Natural killer cell (primary cell): ENCODE data around the gene SIPA1L3. TPM values are rescaled to one million over a fixed set of nuclear protein-coding genes. Genes with fewer than 3 reads are reported as not detected.

Source experiments
- ATAC-seq, 3 donors: fragments of 150-1000 bp in 2 of 3; fragments of 200-7000 bp in 1 of 3; cut with Tn5 transposase; 1 replicate in 1 of 3; 2 replicates in 2 of 3; pipeline ENCODE4 v1.10.0; 2021; ENCODE audit warnings: mild to moderate bottlenecking in 2 of 3, moderate library complexity in 2 of 3
- DNase-seq, 2 donors: peaks; one replicate each; pipeline versions ENCODE4 v3.0.0 to v3.0.0-alpha.2; 2013 to 2021; ENCODE audit warnings: mixed read lengths in 1 of 2
- H3K27ac ChIP-seq: one replicate; pipeline ENCODE4 v1.5.1; 2013; ENCODE audit warnings: mild to moderate bottlenecking, low read length
- H3K27me3 ChIP-seq: one replicate; pipeline ENCODE4 v1.6.1; 2013; ENCODE audit warnings: low read length; ENCODE audit not compliant: control insufficient read depth, insufficient read depth
- H3K36me3 ChIP-seq: one replicate; pipeline ENCODE4 v1.6.1; 2013; ENCODE audit warnings: low read length; ENCODE audit not compliant: control insufficient read depth, insufficient read depth
- H3K4me1 ChIP-seq: one replicate; pipeline ENCODE4 v1.6.1; 2013; ENCODE audit warnings: low read length; ENCODE audit not compliant: control insufficient read depth, insufficient read depth
- H3K4me3 ChIP-seq: one replicate; pipeline ENCODE4 v1.5.1; 2013; ENCODE audit warnings: low read length
- H3K9me3 ChIP-seq: one replicate; pipeline ENCODE4 v1.6.1; 2013; ENCODE audit warnings: low read length; ENCODE audit not compliant: control insufficient read depth, insufficient read depth
- H3K27ac Mint-ChIP-seq, 2 donors: one replicate each; pipeline ENCODE4 v1.8.0; 2022; ENCODE audit warnings: mild to moderate bottlenecking in 2 of 2, mixed read lengths in 2 of 2, moderate library complexity in 1 of 2
- H3K27me3 Mint-ChIP-seq, 2 donors: one replicate each; pipeline ENCODE4 v1.8.0; 2022; ENCODE audit warnings: low read depth in 2 of 2, mixed read lengths in 2 of 2
- H3K36me3 Mint-ChIP-seq: one replicate; pipeline ENCODE4 v1.8.0; 2022; ENCODE audit warnings: mixed read lengths
- H3K4me1 Mint-ChIP-seq, 2 donors: one replicate each; pipeline ENCODE4 v1.8.0; 2022; ENCODE audit warnings: mixed read lengths in 2 of 2
- H3K4me3 Mint-ChIP-seq: one replicate; pipeline ENCODE4 v1.8.0; 2022; ENCODE audit warnings: mild to moderate bottlenecking, moderate library complexity, mixed read lengths
- H3K9me3 Mint-ChIP-seq, 2 donors: one replicate each; pipeline ENCODE4 v1.8.0; 2022; ENCODE audit warnings: mixed read lengths in 2 of 2
- WGBS: methylation state at CpG from one replicate; pipeline ENCODE4 v1.1.7; 2013; ENCODE audit warnings: missing lambda C conversion rate; ENCODE audit not compliant: insufficient coverage; 5-methylcytosine and 5-hydroxymethylcytosine counted together
- intact Hi-C: fragments of 100-400 bp; cut with micrococcal nuclease; formaldehyde crosslinking; loops from one replicate; pipeline ENCODE4 v1.14.2; 2022
- total RNA-seq, 4 donors: library from RNA; stranded (reverse); fragments of 120-200 nt in 1 of 4; gene quantifications; one replicate each; pipeline versions ENCODE4 v1.2.3 to v1.2.4, GENCODE V29; 2013 to 2022
- TF ChIP-seq, protein P1 (sequence below): fragments of 200-600 bp; IDR thresholded peaks from one replicate; pipeline ENCODE4 v1.8.0; 2022; ENCODE audit warnings: antibody characterized with exemption

Gene SIPA1L3
- total RNA-seq, 3 donors from 2014 or later (not counting 1 experiment from before 2014, with no cell fraction given) = 34.4 to 35.8 (median 35.4) TPM

DNA sequence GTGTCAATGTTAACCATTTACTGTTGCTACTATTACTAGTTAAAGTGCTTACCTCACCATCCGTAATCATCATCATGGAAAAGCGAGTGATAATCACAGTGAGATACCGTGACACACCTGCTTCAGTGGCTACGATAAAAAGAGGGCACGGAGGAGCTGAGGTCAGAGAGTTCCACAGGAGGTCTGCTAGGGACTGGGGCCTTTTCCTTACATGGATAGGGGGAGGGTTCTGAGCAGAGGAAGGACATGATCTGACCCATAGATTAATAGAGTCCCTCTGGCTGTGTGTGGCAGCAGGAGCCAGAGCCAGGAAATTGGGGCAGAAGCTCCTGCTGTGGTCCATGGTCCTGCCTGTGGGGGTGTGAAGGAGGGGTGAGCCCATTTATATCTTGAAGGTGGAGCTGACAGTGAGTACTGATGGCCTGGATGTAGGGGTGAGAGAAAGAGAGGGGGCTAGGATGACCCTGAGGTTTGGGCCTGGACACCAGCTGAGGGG, 136.7 kb downstream of the SIPA1L3 start:
- intact Hi-C loops = no loop called here
- no peaks in the 10 kb centered on the region for H3K9me3 Mint-ChIP-seq
- H3K27ac Mint-ChIP-seq = peak overlapping the region in 1 of 2 donors; percentile 42
- H3K27me3 ChIP-seq = no peaks in the 10 kb centered on the region
- peaks cover 34% of the 10 kb centered on the region for H3K4me1 ChIP-seq
- ATAC-seq = no peak
- no peaks in the 10 kb centered on the region for H3K9me3 ChIP-seq
- H3K4me3 Mint-ChIP-seq = no peak overlapping the region
- H3K4me3 ChIP-seq = no peak overlapping the region
- no peaks in the 10 kb centered on the region for H3K36me3 Mint-ChIP-seq
- H3K27me3 Mint-ChIP-seq = no peaks in the 10 kb centered on the region
- no peaks in the 10 kb centered on the region for H3K36me3 ChIP-seq
- 99% methylated on average over 5 of the region's 5 CpGs for WGBS
- DNase-seq = no peak
- TF ChIP-seq, protein P1, sequence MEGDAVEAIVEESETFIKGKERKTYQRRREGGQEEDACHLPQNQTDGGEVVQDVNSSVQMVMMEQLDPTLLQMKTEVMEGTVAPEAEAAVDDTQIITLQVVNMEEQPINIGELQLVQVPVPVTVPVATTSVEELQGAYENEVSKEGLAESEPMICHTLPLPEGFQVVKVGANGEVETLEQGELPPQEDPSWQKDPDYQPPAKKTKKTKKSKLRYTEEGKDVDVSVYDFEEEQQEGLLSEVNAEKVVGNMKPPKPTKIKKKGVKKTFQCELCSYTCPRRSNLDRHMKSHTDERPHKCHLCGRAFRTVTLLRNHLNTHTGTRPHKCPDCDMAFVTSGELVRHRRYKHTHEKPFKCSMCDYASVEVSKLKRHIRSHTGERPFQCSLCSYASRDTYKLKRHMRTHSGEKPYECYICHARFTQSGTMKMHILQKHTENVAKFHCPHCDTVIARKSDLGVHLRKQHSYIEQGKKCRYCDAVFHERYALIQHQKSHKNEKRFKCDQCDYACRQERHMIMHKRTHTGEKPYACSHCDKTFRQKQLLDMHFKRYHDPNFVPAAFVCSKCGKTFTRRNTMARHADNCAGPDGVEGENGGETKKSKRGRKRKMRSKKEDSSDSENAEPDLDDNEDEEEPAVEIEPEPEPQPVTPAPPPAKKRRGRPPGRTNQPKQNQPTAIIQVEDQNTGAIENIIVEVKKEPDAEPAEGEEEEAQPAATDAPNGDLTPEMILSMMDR = no peak
- H3K4me1 Mint-ChIP-seq = peaks cover 18 to 37% of the 10 kb centered on the region in 2 donors
- no peak overlapping the region for H3K27ac ChIP-seq

- Histone ChIP-seq H3K9me3 (no peaks in the 10 kb centered on the region), H3K4me1 (peaks cover 42% of the 10 kb centered on the region), H3K27me3 (no peaks in the 10 kb centered on the region), H3K4me3 (no peak overlapping the region), H3K27ac (no peak overlapping the region), H3K36me3 (no peaks in the 10 kb centered on the region)
- Mint-ChIP-seq H3K36me3 (no peaks in the 10 kb centered on the region), H3K4me1 (peaks cover 26 to 45% of the 10 kb centered on the region in 2 donors), H3K4me3 (no peak overlapping the region), H3K27me3 (no peaks in the 10 kb centered on the region), H3K9me3 (no peaks in the 10 kb centered on the region), H3K27ac (peak overlapping the region in 1 of 2 donors; percentile 42)
- DNase-seq (no peak), ATAC-seq (no peak)
- TF ChIP-seq, protein P1 = no peak
- intact Hi-C loops = no loop called here
- WGBS = 96% methylated on average over 16 of the region's 16 CpGs
Measured at GRCh38 chr19:38044267-38045111, 137.5 kb downstream of the SIPA1L3 start.

- 82% methylated on average over 14 of the region's 15 CpGs for WGBS
- H3K36me3 Mint-ChIP-seq = no peaks in the 10 kb centered on the region
- Histone ChIP-seq H3K4me1 (peaks cover 45% of the 10 kb centered on the region), H3K27me3 (no peaks in the 10 kb centered on the region), H3K9me3 (no peaks in the 10 kb centered on the region), H3K4me3 (no peak overlapping the region), H3K27ac (peak overlapping the region; percentile 85), H3K36me3 (no peaks in the 10 kb centered on the region)
- H3K27me3 Mint-ChIP-seq = no peaks in the 10 kb centered on the region
- H3K27ac Mint-ChIP-seq = peak overlapping the region in 1 of 2 donors; percentile 37
- DNase-seq (no peak), ATAC-seq (no peak)
- no peaks in the 10 kb centered on the region for H3K9me3 Mint-ChIP-seq
- peaks cover 30 to 49% of the 10 kb centered on the region in 2 donors for H3K4me1 Mint-ChIP-seq
- TF ChIP-seq, protein P1 = no peak
- intact Hi-C loops = no loop called here
- H3K4me3 Mint-ChIP-seq = no peak overlapping the region
Measured at GRCh38 chr19:38045554-38046253, 138.7 kb downstream of the SIPA1L3 start.
